OCI-LY7 (cell line): Measurements from ENCODE around the gene AFMID.

ENCODE experiments used
- CTCF ChIP-seq: fragments of 200-600 bp; sonication (generic); conservative IDR thresholded peaks from 2 replicates; pipeline ENCODE4 v1.5.1; 2014; ENCODE audit warnings: mild to moderate bottlenecking, antibody characterized with exemption, low read length, moderate library complexity, mixed read lengths
- EZH2phosphoT487 ChIP-seq: fragments of 200-600 bp; sonication (generic); IDR thresholded peaks from 2 replicates; pipeline ENCODE4 v1.6.1; 2018; ENCODE audit warnings: low read depth, borderline replicate concordance, mild to moderate bottlenecking, mixed run types, antibody characterized with exemption, low read length, moderate library complexity, mixed read lengths

- TF ChIP-seq CTCF (no peak), EZH2phosphoT487 (no peak)
Measured at GRCh38 chr17:78182504-78182903, 4.7 kb upstream of the AFMID start.
